GM21526 (cell line): ENCODE results near the gene ANO1.

Experiments used
- ATAC-seq: cut with Tn5 transposase; IDR thresholded peaks from one replicate; pipeline ENCODE4 v1.9.1; 2021; ENCODE audit warnings: moderate library complexity; ENCODE audit not compliant: unreplicated experiment, low FRiP score

The ANO1 gene

DNA sequence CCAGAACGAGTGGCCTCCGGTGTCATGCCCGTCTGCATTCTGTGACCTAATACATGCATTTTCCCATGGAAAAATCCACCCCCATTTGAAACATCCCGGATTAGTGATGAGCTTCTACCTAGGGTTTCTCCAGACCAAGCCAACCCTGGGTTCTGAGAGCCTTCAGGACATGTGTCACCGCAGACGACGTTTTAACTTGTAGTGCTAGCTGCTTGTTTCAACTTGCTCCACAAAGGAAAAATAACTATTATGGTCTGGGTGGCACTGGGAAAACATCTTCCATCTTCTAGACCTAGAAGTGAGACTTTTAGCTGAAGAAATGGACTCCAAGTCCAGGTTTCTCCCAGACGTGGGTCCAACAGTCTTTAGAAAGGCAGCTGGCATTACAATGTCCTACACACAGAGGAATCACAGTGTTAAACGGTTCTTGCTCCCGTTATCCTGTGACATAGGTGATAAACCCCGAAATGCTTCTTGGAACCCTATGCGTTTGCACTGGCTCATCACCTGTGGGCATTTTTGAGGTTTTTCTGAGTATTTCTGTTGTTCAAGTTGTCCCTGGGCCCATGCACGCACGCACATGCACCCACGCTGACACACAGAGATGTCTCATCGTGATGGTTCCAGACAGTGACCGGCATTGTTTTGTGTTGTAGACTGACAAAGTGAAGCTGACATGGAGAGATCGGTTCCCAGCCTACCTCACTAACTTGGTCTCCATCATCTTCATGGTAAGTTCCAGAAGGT lies 78.3 kb downstream of the ANO1 start:
- ATAC-seq: no peak

DNA sequence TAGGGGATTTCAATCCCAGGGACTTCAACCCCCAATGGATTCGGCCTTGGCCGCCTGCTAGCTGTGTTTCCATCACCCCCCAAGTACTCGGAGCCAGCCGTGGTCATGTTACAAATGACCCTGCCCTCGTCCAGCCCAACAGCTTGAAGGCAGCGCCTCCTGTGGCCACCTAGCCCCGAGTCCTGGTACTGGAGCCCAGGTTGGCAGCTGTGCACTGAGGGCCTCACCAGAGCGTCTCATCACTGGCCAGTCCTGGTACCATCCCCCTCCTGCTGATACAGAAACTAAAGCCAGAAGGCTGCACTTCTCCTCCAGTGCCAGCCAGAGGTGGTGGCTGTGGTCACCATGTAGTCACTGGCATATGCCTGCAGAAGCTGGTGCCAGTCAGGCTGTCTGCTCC lies 80.1 kb downstream of the ANO1 start:
- ATAC-seq: no peak

DNA sequence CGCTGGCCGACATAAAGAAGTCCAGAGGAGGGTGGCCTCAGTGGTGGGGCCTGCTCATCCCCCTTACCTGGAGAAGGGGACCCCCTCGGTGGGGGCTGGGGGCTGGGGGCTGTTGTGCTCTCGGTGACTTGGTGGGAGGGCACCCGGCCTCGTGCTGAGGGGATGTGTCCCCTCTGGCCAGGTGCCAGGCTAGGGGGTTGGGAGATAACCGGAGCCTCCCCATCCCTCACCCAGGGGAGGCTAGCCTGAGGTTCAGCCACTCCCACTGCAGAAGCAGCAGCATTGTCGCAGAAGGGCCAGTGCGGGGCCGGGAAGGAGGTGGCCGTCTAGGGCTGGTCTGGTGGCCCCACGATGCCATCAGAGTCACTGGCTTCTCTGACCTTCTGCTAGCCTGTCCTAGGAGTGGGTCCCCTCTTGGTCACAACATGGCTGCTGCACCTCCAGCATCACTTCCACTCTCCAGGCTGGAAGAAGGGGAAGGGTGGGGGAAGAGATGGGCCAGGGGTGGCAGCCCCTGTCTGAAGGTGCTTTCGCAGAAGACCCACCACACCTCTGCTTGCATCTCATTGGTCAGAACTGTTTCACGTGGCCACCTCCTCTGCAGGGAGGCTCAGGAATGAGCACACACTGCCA lies 80.8 kb downstream of the ANO1 start:
- ATAC-seq: no peak

DNA sequence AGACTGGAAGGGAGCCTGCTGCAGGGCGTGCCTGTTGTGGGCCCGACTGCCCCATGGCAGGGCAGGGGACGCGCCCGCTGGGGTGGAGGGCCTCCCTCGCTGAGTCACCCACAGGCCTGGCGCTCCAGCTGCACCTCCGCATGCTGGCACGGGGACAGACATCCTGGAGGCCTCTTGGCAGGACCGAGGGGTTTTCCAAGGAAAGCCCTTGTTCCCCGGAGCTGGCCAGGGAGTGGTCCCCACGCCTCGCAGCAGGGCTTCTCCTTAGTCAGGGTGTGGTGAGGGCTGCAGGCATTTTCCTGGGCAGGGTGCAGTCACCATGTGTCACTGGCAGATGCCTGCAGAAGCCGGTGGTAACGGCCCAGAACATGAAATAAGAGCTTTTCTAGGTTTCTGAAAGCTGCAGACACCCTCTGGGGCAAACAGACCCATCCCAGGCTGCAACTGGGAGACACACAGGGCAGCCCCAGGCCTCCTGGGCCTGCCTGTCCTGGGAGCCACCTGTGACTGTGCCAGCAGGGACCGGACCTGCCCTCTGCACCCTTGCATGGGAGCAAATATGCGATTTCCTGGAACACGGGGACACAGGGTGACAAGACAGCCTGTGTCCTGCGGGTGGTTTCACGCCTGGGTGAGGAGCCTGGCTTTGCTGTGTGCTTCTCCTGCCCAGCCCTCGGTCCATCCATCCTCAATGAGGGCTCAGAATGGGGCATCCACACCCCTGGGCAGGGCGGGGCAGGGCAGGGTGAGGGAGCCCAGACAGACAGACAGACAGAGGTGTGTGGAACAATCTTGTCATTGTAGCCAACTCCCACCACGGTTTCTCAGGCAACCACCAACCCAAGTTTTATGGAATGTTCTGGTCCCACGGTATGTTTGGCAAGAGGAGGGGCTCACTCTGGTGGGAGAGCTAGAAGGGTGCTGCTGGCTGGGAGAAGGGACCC lies 81.8 kb downstream of the ANO1 start:
- ATAC-seq: no peak

DNA sequence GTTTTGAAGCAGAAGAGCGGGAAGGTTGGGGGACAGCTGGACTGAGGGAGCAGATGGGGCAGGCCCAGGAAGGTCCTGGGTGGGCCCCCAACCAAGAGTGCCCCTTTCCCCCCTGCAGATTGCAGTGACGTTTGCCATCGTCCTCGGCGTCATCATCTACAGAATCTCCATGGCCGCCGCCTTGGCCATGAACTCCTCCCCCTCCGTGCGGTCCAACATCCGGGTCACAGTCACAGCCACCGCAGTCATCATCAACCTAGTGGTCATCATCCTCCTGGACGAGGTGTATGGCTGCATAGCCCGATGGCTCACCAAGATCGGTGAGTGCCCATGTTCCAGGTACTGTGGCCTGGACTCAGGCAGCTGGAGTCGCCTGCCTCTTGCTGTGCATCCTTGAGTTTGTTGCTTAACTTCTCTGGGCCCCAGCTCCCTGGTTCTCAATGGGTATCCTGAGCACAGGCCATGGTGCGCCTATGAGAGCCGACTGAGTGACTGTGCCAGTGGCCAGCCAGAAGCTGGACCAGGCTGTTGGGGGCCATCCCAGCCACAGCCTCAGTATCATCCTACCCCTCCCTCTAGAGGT lies 83.0 kb downstream of the ANO1 start:
- no peak for ATAC-seq

DNA sequence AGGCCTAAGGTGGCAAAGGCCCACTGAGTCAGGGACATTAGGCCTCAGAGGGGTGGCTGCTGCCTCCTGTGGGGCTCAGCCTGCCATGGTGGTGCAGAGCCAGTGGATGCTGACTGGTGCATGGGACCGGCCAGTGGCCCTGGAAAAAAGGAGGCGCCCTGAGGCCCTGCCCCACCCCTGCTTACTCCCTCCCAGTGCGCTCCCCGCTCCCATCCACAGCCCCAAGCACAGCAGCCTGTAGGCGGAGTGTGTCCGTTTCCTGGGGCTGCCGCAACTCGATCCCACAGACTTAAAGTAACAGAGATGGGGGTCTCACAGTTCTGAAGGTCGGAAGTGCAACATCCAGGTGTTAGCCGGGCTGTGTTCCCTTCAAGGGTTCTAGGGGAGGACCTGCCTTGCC lies 86.6 kb downstream of the ANO1 start:
- ATAC-seq: no peak

DNA sequence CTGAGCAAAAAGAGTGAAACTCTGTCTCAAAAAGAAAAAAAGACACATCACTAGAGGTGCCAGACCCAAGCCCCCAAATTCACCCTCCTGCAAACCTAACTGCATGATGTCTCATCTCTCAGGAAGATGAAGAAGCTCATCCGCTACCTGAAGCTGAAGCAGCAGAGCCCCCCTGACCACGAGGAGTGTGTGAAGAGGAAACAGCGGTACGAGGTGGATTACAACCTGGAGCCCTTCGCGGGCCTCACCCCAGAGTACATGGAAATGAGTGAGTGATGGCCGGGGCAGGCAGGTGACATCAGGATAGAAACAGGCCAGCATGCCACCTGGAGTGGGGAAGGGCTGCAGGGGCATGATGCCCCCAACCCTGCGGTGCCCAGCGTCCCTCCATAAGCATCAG lies 89.0 kb downstream of the ANO1 start:
- no peak for ATAC-seq

DNA sequence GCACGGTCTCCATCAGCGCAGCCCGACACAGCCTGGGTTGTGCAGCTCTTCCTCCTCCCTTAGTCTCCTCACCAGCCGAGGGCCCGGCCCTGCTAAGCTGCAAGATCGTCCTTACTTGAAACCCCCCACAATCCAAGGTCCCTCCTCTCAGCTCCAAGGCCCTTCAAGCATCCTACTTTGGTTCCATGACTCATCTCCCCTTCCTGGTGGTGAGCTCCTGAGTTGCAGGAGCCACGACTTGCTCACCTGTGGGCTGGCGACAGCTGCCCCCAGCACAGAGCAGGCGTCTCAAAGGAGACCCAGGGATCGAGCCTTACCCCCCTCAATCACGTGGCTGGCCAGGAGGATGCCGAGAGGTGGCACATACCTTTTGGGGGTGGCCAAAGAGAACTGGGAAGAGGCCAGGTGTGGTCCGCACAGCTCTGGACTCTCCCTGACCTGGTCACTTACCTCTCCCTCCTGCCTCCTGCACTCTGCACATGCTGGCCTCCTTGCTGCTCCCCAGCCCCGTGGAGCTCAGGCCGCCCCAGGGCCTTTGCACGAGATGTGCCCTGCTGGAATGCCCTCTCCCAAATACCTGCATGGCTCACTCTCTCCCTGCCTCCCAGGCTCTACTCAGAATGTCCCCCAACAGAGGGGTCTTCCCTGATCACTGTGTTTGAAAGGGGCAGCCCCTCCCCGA lies 89.7 kb downstream of the ANO1 start:
- no peak for ATAC-seq

DNA sequence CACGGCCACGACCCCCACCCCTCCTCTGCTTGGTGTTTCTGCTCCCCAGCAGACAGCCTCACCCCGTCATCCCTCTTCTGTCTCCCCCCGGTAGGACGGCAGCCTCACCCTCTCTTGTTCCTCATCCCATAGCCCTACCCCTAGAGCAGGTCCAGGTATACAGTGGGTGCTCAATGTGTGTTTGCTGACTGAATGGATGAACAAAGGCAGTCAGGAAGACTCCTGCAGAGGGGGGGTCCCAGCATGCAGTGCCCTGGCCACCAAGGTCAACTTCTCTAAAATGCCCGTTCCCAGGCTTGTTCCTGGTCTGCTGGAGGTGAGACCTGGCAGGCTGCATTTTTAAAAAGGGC lies 90.3 kb downstream of the ANO1 start:
- ATAC-seq: no peak

DNA sequence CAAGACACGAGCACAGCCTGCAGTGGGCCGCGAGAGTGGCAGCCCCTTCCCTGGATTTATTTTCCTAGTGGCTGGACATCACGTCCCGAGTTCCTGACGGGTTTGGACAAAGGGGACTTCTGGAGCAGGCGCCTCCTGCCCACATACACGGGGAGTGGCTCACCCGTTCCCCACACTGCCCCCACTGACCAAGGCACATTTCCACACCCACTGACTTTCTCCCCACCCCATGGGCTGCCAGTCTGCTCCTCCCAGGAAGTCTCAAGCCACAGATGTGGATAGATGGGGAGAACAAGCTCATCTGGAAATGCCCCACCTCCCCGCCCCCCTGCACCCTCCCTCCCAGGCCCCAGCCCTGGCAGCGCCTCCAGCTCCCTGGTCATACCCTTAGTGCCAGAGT lies 91.0 kb downstream of the ANO1 start:
- ATAC-seq: no peak

DNA sequence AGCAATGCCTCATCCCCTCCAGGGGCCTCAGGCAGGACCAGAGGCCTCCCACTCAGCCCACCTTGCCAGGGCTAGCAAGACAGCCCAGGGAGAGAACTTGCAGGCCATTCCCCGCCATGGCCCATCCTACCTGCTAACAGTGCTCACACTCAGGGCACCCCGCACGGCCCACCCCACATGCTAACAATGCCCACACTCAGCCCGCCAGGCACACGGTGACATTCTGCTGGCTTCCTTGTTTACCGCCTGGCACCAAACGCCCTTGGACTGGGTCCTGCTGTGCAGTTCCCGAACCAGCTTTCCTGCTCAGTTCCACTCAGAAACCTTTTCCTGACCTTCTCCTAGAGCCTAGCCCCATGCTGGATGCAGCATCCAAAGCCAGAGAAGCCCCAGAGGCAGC lies 91.5 kb downstream of the ANO1 start:
- ATAC-seq: no peak

DNA sequence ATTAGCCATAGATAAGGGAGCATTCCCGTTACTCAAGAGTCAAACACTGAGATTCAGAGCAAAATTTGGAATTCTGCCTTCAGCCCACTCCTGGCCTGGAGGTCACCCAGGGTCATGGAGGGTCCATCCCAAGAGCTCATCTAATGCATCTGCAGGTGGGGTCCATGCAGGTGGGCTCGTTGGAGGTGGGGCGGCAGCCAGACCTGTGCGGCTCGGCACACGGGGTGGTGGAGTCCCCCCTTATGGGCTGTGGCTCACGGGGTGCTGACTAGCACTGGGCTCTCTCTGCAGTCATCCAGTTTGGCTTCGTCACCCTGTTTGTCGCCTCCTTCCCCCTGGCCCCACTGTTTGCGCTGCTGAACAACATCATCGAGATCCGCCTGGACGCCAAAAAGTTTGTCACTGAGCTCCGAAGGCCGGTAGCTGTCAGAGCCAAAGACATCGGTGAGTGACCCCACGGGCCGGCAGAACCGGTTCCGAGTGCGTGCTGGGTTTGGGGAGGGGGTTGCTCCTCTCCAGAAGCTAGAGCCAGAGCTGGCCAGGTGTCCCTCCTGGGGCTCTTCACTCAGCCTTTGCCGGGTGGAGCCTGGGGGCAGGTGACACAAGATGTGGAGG lies 92.6 kb downstream of the ANO1 start:
- ATAC-seq: no peak

DNA sequence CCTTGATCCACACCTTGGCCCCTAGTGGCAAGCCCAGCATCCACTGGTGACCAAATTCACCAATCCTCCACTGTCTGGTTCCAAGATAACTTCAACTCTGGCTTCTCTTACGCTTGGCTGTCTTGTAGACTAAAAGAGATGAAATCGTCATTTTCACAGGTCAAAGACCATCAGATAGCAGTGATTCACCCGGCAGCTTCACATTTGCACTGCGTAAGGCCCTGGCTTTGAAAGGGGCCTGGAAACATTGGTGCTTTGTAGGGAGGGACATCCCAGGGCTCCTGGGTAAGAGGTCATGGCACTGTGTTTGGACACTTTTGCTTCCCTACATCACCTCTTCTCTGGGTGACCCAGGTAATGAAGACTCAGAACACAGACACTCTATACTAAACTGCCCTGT lies 94.9 kb downstream of the ANO1 start:
- ATAC-seq: no peak

DNA sequence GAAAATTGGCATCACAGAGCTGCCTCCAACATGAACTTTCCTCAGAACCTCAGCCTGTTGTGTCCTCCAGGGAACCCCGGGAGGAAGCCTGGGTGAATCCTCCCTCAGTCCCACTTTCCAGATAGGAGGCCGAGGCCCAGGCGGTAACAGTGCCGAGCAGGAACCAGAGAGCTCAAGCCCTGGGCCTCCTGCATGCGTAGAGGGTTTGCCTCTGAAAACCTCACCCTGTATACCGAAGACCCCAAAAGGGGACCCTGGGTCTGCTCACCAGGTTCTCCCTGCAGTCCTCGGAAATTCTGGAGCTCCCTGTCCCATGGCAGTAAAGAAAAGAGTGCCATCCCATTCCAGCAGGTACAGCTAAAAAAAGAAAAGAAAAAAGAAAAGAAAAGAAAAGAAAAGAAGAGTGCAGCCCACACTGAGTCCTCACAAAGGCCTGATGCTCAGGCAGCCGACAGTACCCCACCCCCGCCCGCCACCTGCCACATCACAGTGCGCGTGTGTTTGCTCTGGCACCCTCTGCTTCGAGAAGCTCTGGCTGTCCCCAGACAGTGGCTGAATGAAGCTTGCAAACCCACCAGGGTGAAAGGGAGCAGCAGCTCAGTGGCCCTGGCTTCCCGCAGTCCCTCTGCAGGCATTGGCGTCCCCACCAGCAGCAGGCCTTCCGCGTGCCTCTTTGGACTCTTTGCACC lies 96.6 kb downstream of the ANO1 start:
- no peak for ATAC-seq

DNA sequence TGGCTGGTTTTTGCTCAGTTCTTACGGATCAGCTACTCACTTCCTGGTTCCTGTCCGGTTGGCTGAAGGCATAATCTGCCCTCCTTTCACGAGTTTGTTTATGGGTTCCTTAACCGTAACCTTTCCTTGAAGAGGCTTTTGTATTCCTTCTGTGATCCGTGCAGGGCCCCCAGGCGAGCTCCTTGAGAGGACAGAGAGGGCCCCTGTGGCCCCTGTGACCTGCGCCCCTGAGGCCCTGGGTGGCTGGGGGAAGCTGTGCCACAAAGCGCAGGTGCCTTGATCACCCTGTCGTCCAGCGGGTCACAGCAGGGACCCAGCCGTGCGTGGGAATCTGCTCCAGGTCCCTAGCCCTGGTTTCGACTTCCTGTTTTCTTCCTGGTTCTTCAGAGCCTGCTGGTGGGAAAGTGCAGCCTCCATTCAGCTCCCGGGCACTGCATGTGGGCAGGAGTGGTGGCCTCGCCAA lies 97.2 kb downstream of the ANO1 start:
- ATAC-seq: no peak

DNA sequence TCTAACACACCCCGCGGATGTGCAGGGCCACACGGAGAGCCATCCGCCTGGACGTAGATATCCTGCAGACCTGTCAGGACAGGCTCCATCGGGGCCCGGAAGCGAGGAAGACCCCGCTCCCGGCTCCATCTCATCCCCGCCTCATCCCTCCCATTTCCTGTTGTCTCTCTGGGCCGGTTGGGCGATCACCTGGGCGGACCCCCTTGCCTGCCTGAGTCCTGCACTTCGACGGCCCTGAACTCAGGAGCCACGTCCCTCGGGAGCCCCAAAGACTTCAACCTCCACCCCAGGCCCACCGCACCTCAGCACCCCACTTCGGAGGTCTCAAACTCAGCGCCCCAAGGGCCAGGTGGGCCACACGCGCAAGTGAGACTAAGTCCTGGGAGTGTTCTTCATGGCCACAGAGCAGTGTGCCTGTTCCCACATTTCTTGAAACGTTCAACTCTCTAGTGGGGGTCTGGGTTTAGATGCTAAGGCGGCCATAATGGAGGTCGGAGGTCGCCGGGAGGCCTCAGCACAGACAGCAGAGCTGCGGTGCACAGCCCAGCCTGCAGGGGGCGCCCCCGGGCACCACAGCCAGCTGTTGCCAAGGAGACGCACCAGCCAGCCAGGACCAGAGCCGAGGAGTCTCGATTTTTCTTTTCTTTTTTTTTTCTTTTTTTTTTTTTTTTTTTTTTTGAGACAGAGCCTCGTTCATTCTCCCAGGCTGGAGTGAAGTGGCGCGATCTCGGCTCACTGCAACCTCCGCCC lies 99.0 kb downstream of the ANO1 start:
- ATAC-seq: no peak

DNA sequence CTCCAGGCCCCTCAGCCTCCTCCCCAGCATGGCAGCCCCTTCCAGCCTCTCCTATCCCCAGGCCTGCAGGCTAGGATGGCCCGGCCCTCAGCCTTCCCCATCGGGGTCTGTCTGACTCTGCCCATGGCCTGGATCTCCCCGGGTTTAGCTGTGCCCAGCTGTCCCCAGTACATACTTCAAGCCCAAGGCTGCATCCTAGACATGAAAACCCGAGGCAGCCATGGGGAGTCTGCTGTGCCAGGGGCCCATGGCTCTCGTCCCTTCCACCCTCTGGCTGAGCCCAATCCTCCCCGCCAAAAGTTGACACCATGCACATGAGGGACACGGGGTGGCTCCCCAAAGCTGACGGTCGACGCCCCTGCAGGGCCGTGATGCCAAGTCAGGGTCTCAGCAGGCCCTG lies 102.8 kb downstream of the ANO1 start:
- no peak for ATAC-seq

DNA sequence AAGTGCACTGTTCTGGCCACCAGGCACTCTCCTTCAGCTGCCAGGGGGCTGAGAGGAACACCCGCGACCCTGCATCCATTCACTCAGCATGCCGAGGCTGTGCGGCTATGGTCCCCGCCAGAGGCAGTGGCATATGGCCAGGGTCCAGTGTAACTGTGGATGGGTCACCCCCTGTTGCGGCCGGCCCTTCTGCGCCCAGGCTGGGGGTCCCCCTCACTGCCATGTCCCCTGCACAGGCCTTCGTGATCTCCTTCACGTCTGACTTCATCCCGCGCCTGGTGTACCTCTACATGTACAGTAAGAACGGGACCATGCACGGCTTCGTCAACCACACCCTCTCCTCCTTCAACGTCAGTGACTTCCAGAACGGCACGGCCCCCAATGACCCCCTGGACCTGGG lies 104.1 kb downstream of the ANO1 start:
- no peak for ATAC-seq

DNA sequence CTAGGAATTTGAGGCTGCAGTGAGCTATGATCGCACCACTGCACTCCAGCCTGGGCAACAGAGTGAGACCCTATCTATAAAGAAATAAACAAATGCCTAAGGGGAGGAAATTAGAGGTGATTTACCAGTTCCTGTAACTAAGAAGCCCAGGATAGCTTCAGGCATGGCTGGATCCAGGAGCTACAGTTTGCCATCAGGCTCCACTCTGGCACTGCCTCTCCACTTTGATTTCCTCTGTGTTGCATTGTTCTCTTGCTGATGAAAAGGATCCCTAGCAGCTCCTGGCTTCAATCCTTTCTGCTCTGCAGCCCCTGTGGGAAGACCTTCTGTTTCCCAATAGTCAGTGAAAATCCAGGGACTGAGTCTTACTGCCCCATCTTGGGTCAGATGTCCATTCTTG lies 104.9 kb downstream of the ANO1 start:
- no peak for ATAC-seq
